ENCODE results near the gene KIAA1549.
"Not testable (repeated sequence)": the region's sequence is repeated elsewhere in the genome, so short reads cannot be mapped to it uniquely, and the experiment has no call there.

The KIAA1549 gene

DNA sequence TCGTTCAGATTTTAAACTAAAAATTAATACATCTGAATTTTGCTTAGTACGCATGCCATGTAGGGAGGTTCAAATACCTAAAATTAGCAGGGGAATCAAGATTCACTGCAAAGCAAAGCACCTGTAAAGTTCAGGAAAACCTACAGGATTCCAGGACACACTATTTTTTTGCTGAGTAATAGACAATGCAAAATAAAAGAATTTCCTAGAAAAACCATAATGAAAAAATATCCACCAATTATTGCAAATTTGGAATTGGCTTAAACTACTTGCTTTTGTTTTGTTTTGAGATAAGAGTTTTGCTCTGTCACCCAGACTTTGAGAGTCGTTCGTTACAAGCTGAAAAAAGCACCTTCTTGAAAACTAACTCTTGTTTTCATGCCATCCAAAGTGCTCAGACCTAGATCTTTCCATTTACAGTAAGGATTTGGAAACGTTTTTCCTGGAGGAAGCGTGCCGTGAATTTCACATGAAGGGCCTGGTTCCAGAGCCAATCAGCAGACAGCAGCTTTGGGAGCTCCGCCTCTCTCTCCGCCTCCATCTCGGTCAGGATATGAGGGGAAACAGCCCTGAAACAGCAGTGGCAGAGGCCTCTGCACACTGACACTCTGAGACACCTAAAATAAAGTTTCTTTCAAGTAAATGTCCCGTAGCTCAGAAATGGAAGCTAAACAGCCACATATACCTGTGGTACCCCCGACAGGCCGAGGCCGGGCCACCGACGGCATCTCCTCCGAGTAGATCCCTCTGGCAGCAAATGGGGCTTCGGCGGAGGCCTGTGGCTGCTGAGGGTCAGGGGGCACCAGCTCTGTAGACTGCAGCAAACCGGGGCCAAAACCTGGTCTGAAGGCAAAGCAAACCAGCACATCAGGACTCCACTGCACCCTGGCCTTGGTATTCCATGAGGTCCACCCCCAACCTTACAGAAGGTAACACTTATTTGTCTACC lies 137.3 kb downstream of the KIAA1549 start:
- DNase-seq: no peak

GRCh38 chr7:138842111-138842510 lies 139.1 kb downstream of the KIAA1549 start:
- no peak for DNase-seq

- DNase-seq: no peak
These were observed 143.0 kb downstream of the KIAA1549 start for GRCh38 chr7:138838166-138838565.

DNA sequence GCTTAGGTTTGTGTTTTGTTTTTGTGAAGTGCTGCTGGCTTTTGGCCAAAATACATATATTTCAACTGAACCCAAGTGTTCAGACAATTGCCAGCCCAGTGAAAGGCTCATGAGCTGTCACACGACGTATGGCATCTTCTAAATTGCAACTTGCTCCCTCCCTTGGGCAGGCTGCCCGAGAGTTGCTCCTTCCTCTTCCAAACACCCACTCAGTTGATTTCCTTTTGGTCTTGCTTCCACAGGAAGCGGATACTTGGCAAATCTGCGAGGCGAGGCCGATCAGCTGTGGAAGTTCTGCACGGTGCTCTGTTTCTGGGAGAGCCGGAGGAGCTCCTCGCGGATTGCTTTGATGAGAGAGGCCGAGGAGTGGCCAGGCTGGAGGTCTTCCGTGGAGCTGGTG lies 143.6 kb downstream of the KIAA1549 start:
- no peak for DNase-seq

GRCh38 chr7:138835087-138835486 lies 146.1 kb downstream of the KIAA1549 start:
- no peak for DNase-seq

DNA sequence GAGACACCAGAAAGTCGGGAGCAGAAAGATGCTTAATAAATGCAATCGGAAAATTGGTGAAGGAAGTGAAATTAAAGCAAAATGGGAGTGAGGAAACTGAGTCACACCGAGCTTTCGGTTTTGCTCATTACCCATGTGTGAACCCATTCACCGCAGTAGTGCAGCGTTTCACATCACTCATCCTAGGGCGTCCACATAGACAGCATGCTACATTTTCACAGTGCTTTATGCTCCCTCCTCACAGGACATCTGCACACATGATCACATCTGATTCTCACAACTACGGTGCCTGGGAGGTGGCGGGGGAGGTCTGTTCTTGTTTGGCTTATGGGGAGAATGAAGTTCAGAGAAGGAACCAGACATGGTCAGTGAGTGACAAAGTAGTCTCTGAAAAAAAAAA lies 146.6 kb downstream of the KIAA1549 start:
- DNase-seq: no peak

- DNase-seq: no peak
These were observed 147.6 kb downstream of the KIAA1549 start for GRCh38 chr7:138833596-138833995.

GRCh38 chr7:138832966-138833365 lies 148.2 kb downstream of the KIAA1549 start:
- no peak for DNase-seq

- DNase-seq: no peak
These were observed 151.9 kb downstream of the KIAA1549 start for GRCh38 chr7:138829335-138829734.

DNA sequence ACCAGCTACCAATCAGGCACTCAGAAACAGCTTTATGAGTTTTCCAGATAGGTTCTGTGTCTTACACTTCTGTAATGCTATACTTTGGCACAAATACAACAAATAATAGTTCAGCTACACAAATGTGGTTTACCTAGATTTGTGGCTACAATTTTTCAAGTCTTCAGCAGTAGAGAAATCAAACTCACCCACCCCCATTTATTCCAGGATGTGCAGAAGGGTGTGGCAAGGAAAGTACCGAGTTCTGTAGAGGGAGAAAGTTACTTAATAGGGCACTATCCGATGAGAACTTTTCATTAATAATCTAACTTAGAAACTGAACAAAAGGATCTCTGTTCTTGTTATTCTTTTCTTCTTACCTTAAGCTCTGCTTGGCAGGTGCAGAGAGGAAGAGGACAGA lies 152.9 kb downstream of the KIAA1549 start:
- no peak for DNase-seq

- no peak for DNase-seq
These were observed 156.0 kb downstream of the KIAA1549 start for GRCh38 chr7:138825049-138825721.

- no peak for DNase-seq
These were observed 158.2 kb downstream of the KIAA1549 start for GRCh38 chr7:138822867-138823535.

GRCh38 chr7:138821912-138822311 lies 159.3 kb downstream of the KIAA1549 start:
- no peak for DNase-seq

GRCh38 chr7:138819625-138820024 lies 161.6 kb downstream of the KIAA1549 start:
- DNase-seq: no peak

GRCh38 chr7:138816650-138817049 lies 164.5 kb downstream of the KIAA1549 start:
- DNase-seq: no peak

DNA sequence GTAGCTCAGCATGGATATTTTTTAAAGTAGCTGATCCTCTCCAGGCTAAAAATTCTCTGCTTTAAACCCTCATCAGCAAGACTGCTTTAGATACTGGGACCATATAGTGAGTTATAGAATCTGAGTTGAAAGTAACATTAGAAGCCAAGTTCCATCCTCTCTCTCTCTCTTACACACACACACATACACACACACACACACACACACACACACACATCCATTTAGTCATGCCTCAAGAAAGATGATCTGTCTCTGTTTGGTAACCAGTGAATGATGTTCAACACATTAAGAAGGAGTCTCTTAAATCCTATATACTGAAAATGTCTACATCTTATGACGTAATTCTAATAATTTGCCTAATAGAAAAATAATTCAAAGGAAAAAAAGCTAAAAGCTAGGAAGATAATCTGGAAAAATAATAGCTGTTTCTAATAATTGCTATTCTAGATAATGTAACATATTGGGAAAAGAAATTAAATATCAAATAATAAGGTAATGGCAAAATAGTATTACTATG lies 166.3 kb downstream of the KIAA1549 start:
- DNase-seq: no peak

DNA sequence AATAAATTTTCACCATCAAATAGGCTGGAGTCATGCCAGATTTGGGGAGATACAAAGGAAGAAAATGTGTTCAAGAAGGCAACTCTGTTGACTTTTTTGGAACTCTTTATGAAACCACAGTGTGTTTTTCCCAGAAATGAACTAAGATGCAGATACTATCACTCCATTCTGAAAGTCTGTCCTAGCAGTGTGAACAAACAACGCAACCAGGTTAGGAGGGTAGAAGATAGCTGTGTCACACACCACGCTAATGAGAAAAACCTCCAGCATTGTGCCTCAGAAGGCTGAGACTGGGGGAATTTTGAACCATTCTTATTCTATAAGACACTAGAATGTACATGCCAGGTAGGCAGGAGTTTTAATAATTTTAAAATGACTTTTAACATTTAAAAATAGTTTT lies 167.2 kb downstream of the KIAA1549 start:
- DNase-seq: no peak

GRCh38 chr7:138811327-138811726 lies 169.9 kb downstream of the KIAA1549 start:
- DNase-seq: not testable (repeated sequence)

DNA sequence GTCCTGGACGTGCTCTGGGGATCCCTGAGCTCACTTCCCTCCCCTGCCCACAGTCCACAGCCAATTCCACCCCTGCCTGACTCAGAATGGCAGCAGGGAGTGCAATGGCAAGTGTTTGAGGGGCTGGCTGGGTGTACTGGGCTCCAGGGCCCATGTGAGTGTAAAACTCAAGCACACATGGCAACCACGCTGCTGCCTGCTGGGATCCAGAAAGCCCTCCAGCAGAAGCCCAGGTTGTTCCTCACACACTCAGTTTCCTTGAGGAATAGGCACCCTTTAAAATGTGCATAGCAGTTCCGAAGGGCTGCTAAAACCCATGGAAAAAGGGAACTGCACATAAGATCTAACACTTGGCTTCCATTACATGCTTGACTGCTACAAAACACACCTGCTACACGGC lies 171.8 kb downstream of the KIAA1549 start:
- no peak for DNase-seq

GRCh38 chr7:138804618-138805017 lies 176.6 kb downstream of the KIAA1549 start:
- DNase-seq: no peak

DNA sequence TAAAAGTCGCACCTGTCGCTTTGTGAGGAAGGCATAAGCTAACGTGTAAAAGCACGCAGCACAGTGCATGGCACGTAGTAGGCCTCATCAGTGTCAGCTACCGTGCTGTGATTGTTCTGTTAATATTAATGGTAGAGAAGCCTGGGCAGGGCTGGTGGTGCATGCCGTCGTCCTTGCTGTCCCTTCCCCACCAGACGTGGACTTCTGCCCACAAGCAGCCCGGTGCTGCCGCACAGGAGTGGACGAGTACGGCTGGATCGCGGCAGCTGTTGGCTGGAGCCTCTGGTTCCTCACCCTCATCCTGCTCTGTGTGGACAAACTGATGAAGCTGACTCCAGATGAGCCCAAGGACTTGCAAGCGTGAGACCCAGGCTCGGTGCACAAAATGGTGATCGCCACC lies 178.5 kb downstream of the KIAA1549 start:
- DNase-seq: no peak

- no peak for DNase-seq
These were observed 179.9 kb downstream of the KIAA1549 start for GRCh38 chr7:138801256-138801655.

DNA sequence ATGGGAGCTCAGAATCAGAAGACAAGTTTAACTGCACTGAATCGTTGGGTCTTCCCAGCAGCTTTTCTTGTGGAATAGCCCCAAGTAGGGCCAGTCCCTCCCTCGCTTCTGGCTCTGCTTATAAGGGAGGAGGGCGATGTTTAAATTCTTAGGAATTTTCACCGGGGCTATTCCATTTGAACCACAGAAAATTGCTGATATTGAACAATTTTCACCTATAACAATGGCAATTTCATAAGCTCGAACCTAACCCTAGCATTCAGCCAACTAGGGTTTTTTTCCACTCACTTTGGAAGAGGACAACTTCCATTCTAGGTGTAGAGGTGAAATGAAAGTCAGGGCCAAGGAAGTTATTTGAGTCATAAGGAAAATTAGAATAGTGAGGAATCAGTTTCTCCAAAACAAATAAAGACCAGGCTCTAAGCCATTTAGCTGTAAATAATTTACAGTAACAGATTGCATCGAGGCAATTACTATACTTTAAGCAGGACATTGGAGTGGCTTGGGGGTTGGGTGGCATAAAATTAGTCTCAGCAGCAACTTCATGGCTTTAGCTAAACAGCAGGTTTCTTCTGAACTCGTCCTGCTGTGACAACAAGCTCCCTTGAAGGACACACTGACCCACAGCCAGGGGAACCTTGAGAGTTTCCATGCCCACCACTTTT lies 181.7 kb downstream of the KIAA1549 start:
- no peak for DNase-seq

All from activated CD4-positive, CD25-positive, alpha-beta regulatory T cell treated with anti-CD3 and anti-CD28 coated beads, Interleukin-2, amount 50 U/mL, for 72 hours (primary cell).